GM12864 (cell line): ENCODE measurements around the gene IL1R2.

Source experiments
- DNase-seq: peaks from one replicate; pipeline ENCODE4 v3.0.0-alpha.2; 2011; ENCODE audit warnings: low read depth
- H3K4me3 ChIP-seq: 2 replicates; pipeline ENCODE4 v1.5.1; 2011; ENCODE audit warnings: mild to moderate bottlenecking, low read depth, low read length, control low read depth
- CTCF ChIP-seq: IDR thresholded peaks from 2 replicates; pipeline ENCODE4 v1.5.1; 2011; ENCODE audit warnings: low read depth, mild to moderate bottlenecking, moderate library complexity, low read length, control low read depth, inconsistent platforms; ENCODE audit errors: missing control alignments

IL1R2 gene

GRCh38 chr2:102041351-102041750 lies 49.6 kb downstream of the IL1R2 start:
- H3K4me3 ChIP-seq, result no peak overlapping the region
- no peak for TF ChIP-seq CTCF
- no peak for DNase-seq

GRCh38 chr2:102042196-102043081 lies 50.7 kb downstream of the IL1R2 start:
- no peak for DNase-seq
- no peak for TF ChIP-seq CTCF
- H3K4me3 ChIP-seq, result no peak overlapping the region

- no peak for DNase-seq
- no peak for TF ChIP-seq CTCF
- H3K4me3 ChIP-seq, result no peak overlapping the region
These were observed 51.8 kb downstream of the IL1R2 start for GRCh38 chr2:102043560-102043959.

- no peak for DNase-seq
- TF ChIP-seq CTCF, result no peak
- H3K4me3 ChIP-seq, result no peak overlapping the region
These were observed 52.6 kb downstream of the IL1R2 start for GRCh38 chr2:102044235-102044896.

- DNase-seq, result no peak
- TF ChIP-seq CTCF, result no peak
- H3K4me3 ChIP-seq, result no peak overlapping the region
These were observed 53.3 kb downstream of the IL1R2 start for GRCh38 chr2:102044967-102045489.

- no peak for TF ChIP-seq CTCF
- no peak overlapping the region for H3K4me3 ChIP-seq
- DNase-seq, result no peak
These were observed 53.9 kb downstream of the IL1R2 start for GRCh38 chr2:102045697-102046096.
